Gastroesophageal sphincter (tissue), 3 donors: ENCODE data around the gene KLF14.

ENCODE experiments used
- CTCF ChIP-seq, 4 experiments: fragments of 200-600 bp in 2 of 4; fragments of 450-650 bp in 2 of 4; sonication (generic) in 1 of 4; IDR thresholded peaks; one replicate each; pipeline ENCODE4 v1.5.1; 2017 to 2019; ENCODE audit warnings: antibody characterized with exemption in 4 of 4, mild to moderate bottlenecking in 2 of 4, moderate library complexity in 2 of 4
- POLR2A ChIP-seq, 2 donors: fragments of 450-650 bp; IDR thresholded peaks; one replicate each; pipeline ENCODE4 v1.6.1; 2017; ENCODE audit warnings: antibody characterized with exemption in 2 of 2, mild to moderate bottlenecking in 2 of 2, moderate library complexity in 1 of 2

DNA sequence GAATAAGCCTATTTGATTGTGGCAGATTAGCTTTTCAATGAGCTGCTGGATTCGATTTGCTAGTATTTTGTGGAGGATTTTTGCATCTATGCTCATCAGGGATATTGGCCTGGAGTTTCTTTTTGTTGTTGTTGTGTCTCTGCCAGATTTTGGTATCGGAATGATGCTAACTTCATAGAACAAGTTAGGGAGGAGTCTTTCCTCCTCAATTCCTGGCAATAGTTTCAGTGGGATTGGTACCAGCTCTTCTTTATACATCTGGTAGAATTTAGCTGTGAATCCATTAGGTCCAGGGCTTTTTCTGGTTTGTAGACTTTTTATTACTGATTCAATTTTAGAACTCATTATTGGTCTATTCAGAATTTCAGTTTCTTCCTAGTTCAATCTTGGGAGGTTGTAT, 43.4 kb upstream of the KLF14 start:
- TF ChIP-seq CTCF (IDR thresholded peaks at IDR 0.05) (no peak), POLR2A (IDR thresholded peaks at IDR 0.05) (no peak)
